Uterus (tissue), 2 donors: Measurements from ENCODE around the gene NUMA1.

Experiments used
- POLR2A ChIP-seq, 2 donors: fragments of 450-650 bp; IDR thresholded peaks; one replicate each; pipeline ENCODE4 v1.6.1; 2016; ENCODE audit warnings: antibody characterized with exemption in 2 of 2, mild to moderate bottlenecking in 1 of 2, moderate library complexity in 1 of 2
- TF ChIP-seq, protein P1 (sequence below), 4 experiments: fragments of 200-600 bp in 2 of 4; fragments of 450-650 bp in 2 of 4; sonication (generic) in 2 of 4; IDR thresholded peaks; one replicate each; pipeline ENCODE4 v1.5.1; 2016 to 2019; ENCODE audit warnings: antibody characterized with exemption in 4 of 4, mild to moderate bottlenecking in 2 of 4, moderate library complexity in 1 of 4

GRCh38 chr11:72030472-72031045 lies 49.8 kb downstream of the NUMA1 start:
- TF ChIP-seq, protein P1, sequence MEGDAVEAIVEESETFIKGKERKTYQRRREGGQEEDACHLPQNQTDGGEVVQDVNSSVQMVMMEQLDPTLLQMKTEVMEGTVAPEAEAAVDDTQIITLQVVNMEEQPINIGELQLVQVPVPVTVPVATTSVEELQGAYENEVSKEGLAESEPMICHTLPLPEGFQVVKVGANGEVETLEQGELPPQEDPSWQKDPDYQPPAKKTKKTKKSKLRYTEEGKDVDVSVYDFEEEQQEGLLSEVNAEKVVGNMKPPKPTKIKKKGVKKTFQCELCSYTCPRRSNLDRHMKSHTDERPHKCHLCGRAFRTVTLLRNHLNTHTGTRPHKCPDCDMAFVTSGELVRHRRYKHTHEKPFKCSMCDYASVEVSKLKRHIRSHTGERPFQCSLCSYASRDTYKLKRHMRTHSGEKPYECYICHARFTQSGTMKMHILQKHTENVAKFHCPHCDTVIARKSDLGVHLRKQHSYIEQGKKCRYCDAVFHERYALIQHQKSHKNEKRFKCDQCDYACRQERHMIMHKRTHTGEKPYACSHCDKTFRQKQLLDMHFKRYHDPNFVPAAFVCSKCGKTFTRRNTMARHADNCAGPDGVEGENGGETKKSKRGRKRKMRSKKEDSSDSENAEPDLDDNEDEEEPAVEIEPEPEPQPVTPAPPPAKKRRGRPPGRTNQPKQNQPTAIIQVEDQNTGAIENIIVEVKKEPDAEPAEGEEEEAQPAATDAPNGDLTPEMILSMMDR (IDR thresholded peaks at IDR 0.05): no peak
- TF ChIP-seq POLR2A (IDR thresholded peaks at IDR 0.05): no peak
